Left hindlimb (tissue), 1 donor: ENCODE results near the gene SH2D2A.

Experiments used
- DNase-seq: peaks from one replicate; pipeline ENCODE4 v3.0.0-alpha.2; 2018

The SH2D2A gene

DNA sequence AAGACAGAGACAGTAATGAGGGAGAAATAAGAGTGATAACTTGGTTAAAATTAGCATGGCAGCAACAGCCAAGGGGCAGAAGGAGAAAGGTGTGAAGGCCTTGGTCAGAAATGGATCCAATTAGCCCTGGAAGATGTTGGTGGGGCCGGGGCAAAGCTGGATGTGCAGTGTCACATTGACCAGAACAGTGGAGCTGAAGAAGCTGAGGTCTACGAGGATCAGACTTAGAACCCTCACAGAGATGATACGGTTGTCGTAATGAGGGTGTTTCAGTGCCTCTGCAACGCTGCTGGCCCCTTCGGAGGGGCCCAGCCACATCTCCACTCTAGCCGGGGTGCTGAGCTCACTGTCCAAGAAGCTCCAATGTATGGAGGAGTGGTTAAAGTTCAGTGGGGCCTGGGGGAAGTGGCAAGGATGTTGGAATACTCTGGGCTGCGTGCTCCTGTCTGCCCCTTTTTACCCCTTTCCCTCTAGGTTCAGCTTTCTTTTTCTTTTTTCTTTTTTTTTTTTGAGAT lies 14.2 kb downstream of the SH2D2A start:
- DNase-seq: no peak

DNA sequence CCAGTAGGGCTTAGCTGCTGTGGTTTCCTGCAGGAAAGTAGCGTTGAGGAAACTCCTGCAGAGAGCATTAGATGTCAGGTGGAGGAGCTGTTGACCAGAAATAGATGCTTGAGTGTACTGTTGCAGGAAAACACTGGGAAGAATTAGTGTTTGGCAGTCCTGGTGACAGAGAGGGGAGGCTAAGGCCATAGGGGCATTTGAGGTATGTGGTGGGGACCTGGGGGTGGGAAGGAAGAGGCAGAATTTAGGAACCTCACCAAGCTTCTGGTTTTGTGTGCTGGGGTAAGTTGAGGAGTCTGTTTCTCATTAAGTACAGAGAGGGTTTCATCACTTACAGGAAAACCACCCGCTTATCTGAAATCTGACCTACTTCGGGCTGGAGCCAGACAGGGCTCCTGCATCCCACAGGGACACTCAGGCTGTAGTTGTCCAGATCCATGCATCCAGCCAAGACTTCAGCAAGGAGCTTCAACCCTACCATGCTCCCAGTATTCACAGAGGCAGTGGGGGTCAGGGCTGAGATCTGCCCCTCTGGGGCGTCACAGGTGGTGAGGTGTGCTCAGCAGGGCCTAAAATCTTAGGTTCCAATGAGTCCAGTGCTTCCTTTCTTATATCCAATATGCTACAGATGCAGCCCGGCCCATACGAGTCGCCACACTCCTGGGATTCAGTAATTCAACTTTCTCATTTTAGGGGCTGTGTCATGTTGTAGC lies 15.1 kb downstream of the SH2D2A start:
- DNase-seq: no peak

DNA sequence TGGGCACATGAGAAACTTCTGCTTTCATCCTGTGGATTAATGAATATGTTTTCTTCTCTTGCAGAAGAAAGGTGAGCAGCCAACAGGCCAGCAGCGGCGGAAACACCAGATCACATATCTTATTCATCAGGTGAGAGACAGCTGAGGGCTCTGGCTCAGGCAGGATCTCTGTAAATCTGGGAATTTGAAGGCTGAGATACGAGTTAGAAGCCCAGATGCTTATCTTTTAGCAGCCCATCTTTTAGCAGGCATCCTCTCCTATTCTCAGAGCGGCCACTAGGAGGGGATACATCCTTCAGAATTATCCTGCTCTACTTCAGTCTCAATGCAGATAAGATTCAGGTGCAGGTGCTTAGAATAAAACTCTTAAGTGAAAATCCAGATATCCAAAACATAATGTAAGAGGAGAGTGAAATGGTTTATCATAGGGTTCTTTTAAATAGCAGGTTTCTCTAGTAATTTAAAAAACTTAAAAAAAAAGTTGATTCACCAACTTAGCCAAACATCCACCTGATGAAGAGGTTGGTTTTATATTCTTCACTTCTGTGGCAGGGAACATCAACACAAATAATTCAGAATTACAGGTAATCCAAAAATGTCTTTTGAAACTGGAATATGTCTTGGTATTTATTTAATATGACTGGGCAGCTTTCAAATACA lies 19.3 kb downstream of the SH2D2A start:
- DNase-seq: no peak

DNA sequence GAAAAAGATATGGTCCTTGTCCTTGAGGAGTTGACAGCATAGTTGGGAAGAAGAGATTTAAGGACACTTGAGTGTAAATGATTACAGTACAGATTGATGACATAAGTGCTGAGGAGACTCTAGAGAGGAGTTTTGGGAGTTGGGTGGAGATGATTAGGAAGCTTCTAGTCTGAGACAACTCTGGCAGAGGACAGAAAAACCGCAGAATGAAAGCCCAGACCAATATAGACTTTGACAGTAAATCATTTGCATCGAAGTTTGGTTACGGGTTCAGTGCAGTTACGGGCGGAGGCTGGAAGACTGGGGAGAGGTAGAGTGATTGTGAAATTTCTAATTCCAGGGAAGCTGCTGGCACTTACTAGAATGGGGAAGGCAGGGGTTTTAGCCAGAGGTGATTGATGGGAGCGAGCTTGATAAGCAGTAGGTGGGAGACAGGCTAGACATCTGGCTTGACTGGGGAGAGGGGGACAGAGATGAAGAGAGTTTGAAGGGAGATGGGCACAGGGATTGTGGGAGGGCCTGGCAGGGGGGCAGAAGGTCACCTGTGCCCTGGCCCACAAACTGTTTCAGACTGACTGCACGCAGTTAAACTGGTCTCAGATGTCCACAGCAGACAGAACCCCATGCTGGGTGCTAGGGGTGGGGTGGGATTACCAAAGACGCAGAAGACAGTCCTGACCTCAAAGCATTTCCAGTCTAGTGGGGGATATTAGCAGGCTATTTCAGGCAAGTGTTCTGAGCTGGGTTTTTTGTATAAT lies 20.1 kb downstream of the SH2D2A start:
- no peak for DNase-seq

DNA sequence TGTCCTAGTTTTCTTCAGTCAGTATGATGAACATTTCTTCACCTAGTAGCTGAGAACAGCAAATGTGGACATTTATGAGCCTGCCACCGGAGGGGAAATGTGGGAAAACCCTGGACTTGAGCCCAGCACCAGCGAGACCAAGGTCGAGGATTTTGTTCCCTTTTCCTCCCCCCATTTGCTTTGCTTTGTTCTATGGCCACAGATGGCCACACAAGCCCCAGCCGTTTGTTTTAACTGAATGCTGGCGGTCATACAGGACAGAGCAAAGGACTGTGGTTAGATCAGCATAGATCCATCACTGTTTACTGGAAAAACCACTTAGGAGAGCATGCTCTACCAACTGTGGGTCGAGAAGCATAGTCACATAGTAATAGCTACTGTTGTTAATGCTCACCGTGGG lies 20.9 kb downstream of the SH2D2A start:
- DNase-seq: no peak

DNA sequence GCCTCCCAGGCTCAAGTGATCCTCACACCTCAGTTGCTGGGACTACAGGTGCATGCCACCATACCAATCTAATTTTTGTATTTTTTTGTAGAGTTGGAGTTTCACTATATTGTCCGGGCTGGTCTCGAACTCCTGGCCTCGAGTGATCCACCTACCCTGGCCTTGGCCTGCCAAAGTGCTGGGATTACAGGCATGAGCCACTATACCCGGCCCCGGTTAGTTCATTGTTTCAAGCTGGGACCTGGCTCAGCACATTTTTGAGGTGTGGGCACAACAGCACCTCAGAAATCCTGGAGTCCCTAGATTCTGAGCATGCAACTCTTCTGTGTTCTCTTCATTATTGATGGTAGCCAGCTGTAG lies 21.3 kb downstream of the SH2D2A start:
- no peak for DNase-seq

DNA sequence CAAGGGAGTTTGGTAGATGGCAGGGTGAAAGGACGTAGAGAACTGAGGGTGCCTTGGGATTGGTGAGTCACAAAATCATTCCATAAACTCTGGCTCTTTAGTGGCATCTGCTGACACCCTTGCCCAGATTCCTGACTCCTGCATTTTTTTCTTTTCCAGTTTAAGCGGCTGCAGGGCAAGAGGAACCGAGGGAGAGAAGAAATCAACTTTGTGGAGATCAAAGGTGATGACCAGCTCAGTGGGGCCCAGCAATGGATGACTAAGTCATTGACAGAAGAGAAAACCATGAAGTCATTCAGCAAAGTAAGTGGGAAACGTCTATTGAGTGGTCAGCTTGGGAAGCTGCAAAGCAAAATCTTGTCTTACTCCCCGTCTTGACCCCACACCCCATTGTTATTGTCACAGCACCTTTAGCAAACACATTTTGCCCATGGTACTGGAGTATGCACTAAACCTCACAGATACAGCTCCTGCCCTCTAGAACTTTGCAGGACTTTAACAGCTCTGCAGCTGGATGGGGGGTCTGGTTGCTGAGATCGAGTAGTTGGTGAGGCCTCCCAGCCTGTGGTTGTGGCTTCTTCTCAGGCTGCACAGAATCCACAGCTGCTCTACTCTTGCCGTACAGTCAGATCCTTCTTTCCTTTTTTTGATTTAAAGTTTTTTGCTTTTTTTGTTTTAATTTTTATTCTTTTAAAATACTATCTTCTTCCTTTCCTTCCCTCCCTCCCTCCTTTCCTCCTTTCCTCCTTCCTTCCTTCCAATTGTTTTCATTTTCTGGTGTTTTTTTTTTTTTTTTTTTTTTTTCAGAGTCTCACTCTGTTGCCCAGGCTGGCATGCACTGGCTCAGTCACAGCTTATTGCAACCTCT lies 21.9 kb downstream of the SH2D2A start:
- no peak for DNase-seq

DNA sequence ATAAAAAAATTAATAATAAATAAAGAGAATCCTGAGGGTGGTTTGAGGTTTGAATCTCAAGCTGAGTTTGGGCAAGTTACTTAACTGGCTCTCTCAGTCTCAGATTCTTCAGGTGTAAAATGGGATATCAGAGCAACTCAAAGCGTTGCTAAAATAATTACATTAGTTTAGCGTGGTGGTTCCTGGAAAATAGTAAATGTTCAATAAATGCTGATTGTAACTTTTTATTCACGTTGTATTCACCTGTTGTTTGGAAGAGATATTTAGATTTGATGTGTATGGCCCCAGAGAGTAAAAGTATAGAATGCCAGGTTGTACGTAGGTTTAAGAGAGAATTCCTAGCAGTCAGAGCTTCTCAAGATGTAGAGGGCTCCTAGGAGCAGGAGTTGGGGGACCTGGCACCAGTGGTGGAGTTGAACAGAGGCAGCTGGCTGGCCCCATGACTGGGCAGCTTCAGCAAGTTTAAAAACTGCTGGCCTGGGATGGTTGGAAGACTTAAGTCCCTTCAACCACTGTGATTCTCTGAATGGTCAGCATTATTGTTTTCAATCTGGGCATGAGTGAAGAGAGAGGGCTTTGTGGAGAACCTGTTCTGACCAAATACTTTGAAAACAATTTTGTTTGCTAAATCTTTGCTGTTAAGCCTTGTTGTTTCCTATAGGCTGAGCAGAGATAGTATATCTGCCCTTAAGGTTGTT lies 26.9 kb downstream of the SH2D2A start:
- DNase-seq: no peak

DNA sequence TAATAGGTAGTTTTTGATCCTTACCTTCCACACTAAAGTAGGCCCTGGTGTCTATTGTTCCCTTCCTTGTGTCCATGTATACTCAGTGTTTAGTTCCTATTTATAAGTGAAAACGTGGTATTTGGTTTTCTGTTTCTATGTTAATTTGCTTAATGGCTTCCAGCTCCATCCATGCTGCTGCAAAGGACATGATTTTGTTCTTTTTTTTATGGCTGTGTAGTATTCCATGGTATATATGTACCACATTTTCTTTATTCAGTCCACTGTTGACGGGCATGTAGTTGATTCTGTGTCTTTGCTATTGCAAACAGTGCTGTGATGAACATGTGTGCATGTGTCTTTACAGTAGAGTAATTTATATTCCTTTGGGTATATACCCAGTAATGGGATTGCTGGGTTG lies 28.5 kb downstream of the SH2D2A start:
- DNase-seq: no peak

DNA sequence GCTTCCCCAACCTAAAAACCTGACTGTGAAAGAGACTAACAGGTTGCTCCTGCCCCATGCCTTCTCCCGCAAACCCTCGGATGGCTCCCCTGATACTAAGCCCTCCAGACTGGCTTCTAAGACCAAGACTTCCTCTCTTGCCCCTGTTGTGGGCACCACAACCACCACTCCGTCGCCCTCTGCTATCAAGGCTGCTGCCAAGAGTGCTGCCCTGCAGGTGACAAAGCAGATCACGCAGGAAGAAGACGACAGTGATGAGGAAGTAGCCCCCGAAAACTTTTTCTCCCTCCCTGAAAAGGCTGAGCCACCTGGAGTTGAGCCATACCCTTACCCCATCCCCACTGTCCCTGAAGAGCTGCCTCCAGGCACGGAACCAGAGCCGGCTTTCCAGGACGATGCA lies 30.0 kb downstream of the SH2D2A start:
- DNase-seq: no peak

DNA sequence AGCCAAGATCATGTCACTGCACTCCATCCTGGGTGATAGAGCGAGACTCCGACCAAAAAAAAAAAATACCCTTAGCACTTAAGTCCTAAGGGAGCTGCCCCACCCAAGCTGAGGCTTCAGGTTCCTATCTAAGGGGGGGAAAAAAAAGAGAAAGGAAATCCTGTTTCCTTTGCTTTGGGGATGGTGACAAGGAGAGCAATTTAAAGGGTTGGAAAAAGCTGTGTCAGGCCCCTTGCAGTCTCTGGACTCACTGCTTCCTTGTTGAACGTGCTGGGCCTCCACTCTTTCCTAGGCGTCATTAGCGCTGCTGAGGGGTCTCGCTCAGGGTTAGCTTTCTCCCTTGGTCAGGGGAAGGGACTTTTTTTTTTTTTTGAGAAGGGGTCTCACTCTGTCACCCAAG lies 31.2 kb downstream of the SH2D2A start:
- no peak for DNase-seq

DNA sequence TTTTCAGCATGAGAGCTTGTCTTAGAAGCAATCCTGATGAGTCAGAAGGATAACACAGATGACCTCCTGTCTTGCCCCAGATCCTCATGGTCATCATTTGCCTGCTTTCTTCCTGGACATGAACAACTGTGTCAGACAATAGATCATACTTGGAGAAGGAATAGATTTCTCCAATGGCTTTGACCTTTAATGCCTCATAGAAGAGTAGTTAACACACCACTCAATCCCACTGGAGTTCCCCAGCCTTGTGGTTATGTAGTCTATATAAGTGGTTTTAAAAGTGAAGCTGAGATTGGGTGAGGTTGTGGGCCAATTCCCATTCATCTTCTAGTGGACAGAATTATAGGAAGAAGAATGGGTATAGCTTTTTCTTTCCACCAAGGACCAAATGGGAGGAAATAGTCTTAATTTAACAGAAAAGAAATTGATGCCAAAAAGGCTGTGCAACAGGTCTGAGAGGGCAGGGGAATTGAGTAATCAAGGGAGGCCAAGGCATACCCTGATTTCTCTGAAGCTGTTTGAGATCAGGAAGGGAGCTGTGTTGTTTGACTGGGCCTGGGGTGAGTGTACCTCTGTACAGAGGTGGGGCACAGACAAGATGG lies 35.0 kb downstream of the SH2D2A start:
- DNase-seq: no peak

DNA sequence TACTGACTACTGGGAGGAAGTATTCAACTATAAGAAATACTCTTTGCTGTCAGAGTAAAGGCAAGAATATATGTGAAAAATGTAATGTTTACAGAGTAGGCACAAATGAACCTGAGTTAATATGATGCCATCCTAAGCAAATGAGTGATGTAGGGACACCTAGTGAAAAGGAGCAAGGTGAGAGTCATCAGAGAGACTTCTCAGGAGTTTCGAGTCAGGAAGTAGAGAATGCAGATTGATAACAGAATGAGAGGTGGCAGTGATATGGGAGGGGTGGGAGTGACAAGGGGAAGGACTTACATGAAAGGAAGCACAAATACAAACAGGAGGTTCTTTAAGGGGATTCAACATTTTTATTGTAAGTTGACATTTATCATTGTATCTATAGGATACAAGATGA lies 39.1 kb downstream of the SH2D2A start:
- DNase-seq: no peak

DNA sequence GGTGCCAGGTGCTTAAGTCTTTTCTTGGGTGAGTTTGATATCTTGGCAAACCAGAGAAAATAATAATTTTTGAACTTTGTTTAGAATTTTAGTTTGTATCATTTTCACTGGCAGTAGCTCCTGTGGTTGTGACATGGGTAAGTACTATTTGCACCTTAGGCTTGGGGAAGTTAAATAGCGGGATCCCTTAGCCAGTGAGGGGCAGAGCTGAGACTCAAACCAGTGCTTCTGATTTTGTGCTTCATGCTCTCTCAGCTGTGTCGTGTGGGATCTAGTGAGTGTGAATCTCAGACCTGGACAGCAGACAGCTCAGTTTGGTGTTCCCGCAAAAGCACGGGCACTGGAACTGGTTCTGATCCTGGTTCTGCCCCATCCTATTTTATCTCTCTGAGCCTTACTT lies 39.7 kb downstream of the SH2D2A start:
- no peak for DNase-seq

DNA sequence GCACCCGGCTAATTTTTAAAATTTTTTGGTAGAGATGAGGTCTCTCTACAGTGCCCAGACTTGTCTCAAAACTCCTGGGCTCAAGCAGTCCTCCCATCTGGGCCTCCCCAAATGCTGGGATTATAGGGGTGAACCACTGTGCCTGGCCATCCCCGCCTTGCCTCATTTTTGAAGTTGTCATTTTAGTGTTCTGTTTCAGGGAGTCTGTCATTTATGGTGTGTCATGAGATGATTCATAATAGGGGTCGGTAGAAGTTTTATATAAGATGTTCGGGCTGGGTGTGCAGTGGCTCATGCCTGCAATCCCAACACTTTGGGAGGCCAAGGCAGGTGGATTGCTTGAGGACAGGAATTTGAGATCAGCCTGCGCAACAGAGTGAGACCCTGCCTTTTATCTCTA lies 40.8 kb downstream of the SH2D2A start:
- no peak for DNase-seq

DNA sequence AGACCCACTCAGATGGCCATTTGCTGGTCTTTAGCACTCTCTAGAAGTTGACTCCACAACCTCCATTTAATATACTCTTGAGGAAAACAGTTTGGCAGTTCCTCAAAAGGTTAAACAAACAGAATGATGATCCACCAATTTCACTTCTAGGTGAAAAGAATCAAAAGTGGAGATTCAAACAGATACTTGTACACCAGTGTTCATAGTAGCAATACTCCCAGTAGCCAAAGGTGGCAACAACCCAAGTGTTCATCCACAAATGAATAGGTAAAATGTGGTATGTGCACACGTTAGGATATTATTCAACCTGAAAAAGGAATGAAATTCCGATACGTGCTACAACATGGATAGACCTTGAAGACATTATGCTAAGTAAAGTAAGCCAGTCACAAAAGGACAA lies 43.0 kb downstream of the SH2D2A start:
- DNase-seq: no peak

DNA sequence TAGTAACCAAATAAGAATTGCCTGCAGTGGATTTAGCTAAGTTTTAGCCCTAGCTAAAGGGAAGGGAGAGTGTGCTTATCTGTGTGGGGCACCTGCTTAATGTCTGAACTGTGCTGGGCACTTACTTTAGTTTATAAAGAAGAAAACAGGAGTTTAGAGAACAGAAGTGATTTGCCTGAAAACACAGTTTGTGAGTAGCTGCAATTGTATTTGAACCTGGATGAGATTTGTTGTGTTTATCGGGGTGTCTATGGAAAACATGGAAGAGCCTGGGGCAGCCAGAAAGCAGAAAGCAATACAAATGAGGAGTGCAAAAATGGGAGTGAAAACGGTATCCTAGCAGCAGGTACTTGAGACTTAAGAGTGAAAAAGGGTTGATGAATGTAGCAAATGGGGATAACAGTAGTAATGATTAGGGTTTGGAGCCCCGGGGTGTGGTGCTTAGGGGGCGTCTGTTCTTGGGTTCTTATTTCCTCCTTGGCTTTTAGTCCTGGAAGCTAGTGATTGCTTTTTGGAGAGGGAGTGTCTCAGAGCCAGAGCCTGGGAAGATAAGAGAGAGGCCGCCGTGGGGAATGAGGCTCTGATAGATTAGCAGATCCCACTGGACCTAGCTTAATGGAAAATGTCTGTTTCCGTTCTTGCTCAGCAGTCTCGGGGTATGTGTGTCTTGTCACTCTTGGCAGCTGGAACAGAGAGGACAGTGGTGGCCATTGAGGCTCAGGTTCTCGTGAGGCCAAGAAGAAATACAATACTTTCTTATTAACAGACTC lies 43.7 kb downstream of the SH2D2A start:
- DNase-seq: no peak

DNA sequence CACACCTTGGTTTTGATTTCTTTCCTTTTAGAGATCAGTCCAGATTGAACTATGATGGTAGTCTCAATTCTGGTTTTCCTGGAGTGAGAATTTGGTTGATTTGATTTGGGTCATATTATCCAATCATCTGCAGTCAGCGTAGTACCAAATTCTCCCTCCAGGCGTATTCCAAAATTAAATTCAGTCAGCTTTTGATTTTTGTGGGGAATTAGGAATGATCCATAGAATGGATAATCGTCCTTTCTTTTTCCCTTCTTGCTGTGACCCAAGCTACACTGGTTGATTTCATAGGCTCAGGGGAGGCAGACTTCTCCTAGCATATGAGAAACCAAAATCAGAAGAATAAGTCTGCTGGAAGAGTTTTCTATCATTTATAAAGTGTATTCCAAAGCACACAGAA lies 44.4 kb downstream of the SH2D2A start:
- no peak for DNase-seq

DNA sequence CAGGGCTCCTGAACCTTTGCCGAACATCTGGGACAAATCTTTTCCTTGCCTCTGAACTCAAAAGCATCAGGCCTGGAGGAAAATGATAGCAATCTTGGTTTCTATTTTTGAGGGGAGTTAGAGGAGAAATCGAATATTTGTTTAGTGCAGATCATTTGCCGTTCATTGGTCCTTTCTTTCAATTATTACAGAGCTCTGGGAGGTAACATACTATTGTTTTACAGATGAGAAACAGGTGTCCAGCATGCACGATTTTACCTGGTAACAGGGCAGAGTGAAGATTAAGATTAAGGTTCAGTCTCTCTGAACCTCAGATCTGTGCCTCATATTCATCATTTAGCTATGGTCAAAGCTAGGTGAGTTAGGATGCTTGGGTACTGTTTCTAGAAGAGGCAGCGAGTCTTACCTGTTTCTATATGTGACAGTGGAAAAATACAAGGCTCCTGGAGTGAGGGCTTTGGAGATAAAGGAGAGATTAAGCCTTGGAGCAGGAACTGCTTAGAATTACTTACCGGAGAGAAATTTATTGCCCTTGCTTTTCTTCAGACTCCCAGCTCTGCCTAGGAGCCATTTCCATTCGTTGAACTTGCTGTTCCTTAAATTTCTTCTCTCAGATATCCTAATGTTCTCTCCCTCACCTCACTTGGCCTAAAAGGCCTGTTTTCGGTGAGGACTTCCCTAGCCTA lies 47.9 kb downstream of the SH2D2A start:
- no peak for DNase-seq

DNA sequence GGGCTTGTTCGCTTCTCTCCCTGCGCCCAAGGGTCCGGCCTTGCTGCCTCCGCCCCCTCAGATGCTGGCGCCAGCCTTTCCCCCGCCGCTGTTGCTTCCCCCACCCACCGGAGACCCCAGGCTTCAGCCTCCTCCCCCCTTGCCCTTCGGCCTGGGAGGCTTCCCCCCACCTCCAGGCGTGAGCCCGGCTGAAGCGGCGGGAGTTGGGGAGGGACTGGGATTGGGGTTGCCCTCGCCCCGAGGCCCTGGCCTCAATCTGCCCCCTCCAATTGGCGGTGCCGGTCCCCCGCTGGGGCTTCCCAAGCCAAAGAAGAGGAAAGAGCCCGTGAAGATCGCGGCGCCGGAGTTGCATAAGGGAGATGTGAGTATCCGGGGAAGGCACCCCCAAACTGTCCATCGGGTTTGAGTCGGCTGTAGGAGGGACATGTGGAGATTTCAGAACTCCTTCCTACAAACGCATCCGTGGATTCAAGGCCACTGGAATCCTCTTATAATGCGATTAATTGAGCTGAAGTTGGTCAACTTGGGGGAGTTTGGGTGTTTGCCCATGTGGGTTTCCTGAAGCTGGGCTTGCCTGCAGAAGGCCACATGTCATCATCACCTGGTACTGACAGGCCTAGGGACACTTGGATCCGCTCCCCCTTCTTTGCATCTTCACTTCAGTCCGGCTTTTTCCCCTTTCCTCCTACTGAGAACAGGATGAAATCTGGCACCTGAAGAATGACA lies 48.6 kb downstream of the SH2D2A start:
- DNase-seq: no peak
